SK-N-SH (cell line): Measurements from ENCODE around the gene ORMDL3. TPM values are rescaled to one million over a fixed set of nuclear protein-coding genes. Genes with fewer than 3 reads are reported as not detected.
A peak's percentile ranks its signal among the peaks of the same experiment; 100 is the strongest.

Source experiments
- CTCF ChIA-PET: fragments of 300-600, 350-600 bp; formaldehyde crosslinking; extraction: SDS; loops from one replicate; lab custom pipeline; 2021; lab: Yijun Ruan, JAX
- POLR2A ChIA-PET: fragments of 350-600 bp; sonication (Branson Sonifier 250); formaldehyde crosslinking; extraction: SDS; loops from one replicate; lab custom pipeline; 2020; ENCODE audit warnings: antibody characterized with exemption, inconsistent platforms; lab: Yijun Ruan, JAX
- DNase-seq: peaks from one replicate; pipeline ENCODE4 v3.0.0; 2012
- H2AFZ ChIP-seq: fragments of 200-600 bp; sonication (generic); 2 replicates; pipeline ENCODE4 v1.8.1; 2016; ENCODE audit warnings: antibody characterized with exemption, mild to moderate bottlenecking, low read depth
- H3F3A ChIP-seq: fragments of 200-600 bp; sonication (generic); replicated peaks from 2 replicates; pipeline ENCODE3; 2016; ENCODE audit warnings: antibody characterized with exemption, mild to moderate bottlenecking; ENCODE audit not compliant: insufficient read depth
- H3K27ac ChIP-seq, 2 experiments: fragments of 200-500 bp in 1 of 2; fragments of 200-600 bp in 1 of 2; sonication (Bioruptor generic) in 1 of 2; sonication (generic), shearing (Covaris generic) in 1 of 2; 2 replicates each; pipeline versions ENCODE4 v1.5.1 to v1.6.1; 2014 to 2016; ENCODE audit warnings: low read depth in 2 of 2, inconsistent platforms in 1 of 2, low read length in 1 of 2, mild to moderate bottlenecking in 1 of 2, mixed read lengths in 1 of 2
- H3K27me3 ChIP-seq: fragments of 200-600 bp; sonication (generic), shearing (Covaris generic); 2 replicates; pipeline ENCODE4 v1.6.1; 2016; ENCODE audit warnings: mixed run types; ENCODE audit not compliant: insufficient read depth
- H3K36me3 ChIP-seq, 2 experiments: fragments of 200-500 bp in 1 of 2; fragments of 200-600 bp in 1 of 2; sonication (Bioruptor generic) in 1 of 2; sonication (generic) in 1 of 2; replicated peaks in 1 of 2; 2 replicates each; pipeline versions ENCODE3 to v1.5.1; 2014 to 2016; ENCODE audit warnings: low read length in 1 of 2, mild to moderate bottlenecking in 1 of 2; ENCODE audit not compliant: insufficient read depth in 2 of 2, control insufficient read depth in 1 of 2
- H3K4me1 ChIP-seq, 2 experiments: fragments of 200-500 bp in 1 of 2; fragments of 200-600 bp in 1 of 2; sonication (Bioruptor generic) in 1 of 2; sonication (generic), shearing (Covaris generic) in 1 of 2; 2 replicates each; pipeline versions ENCODE4 v1.5.1 to v1.6.1; 2014 to 2016; ENCODE audit warnings: low read depth in 1 of 2, low read length in 1 of 2, mixed run types in 1 of 2; ENCODE audit not compliant: insufficient read depth in 2 of 2, control insufficient read depth in 1 of 2
- H3K4me2 ChIP-seq: fragments of 200-600 bp; sonication (generic), shearing (Covaris generic); 2 replicates; pipeline ENCODE4 v1.6.1; 2017; ENCODE audit warnings: mixed run types
- H3K4me3 ChIP-seq, 2 experiments: fragments of 200-500 bp in 1 of 2; fragments of 200-600 bp in 1 of 2; sonication (Bioruptor generic) in 1 of 2; sonication (generic), shearing (Covaris generic) in 1 of 2; 2 replicates each; pipeline versions ENCODE4 v1.5.1 to v1.8.1; 2014 to 2016; ENCODE audit warnings: low read depth in 2 of 2, inconsistent platforms in 1 of 2, low read length in 1 of 2, mild to moderate bottlenecking in 1 of 2, mixed read lengths in 1 of 2, moderate library complexity in 1 of 2
- H3K79me2 ChIP-seq: fragments of 200-600 bp; sonication (generic); 2 replicates; pipeline ENCODE4 v1.8.1; 2017; ENCODE audit warnings: mild to moderate bottlenecking; ENCODE audit not compliant: insufficient read depth
- H3K9ac ChIP-seq: fragments of 200-600 bp; sonication (generic); 2 replicates; pipeline ENCODE4 v1.6.1; 2017; ENCODE audit warnings: mixed run types
- H3K9me2 ChIP-seq: fragments of 200-600 bp; sonication (generic); 2 replicates; pipeline ENCODE4 v1.6.1; 2017; ENCODE audit warnings: mixed run types
- H3K9me3 ChIP-seq: fragments of 200-600 bp; sonication (generic); 2 replicates; pipeline ENCODE4 v1.6.1; 2017; ENCODE audit warnings: mixed run types, mild to moderate bottlenecking, moderate library complexity
- H4K20me1 ChIP-seq: fragments of 200-600 bp; sonication (generic); 2 replicates; pipeline ENCODE4 v1.6.1; 2017; ENCODE audit warnings: mild to moderate bottlenecking, mixed run types; ENCODE audit not compliant: insufficient read depth
- CHD2 ChIP-seq: fragments of 150-350 bp; IDR thresholded peaks from 2 replicates; pipeline ENCODE4 v1.6.1; 2018; ENCODE audit warnings: low read length; ENCODE audit not compliant: partially characterized antibody
- EP300 ChIP-seq, 2 experiments: IDR thresholded peaks; 2 replicates each; pipeline versions ENCODE4 v1.4.0 to v1.6.1; 2012; ENCODE audit warnings: borderline replicate concordance in 1 of 2, low read depth in 1 of 2, low read length in 1 of 2
- EZH2phosphoT487 ChIP-seq: fragments of 200-600 bp; sonication (generic); IDR thresholded peaks from 2 replicates; pipeline ENCODE4 v1.6.1; 2017; ENCODE audit warnings: low read depth, mixed run types, mild to moderate bottlenecking, antibody characterized with exemption, moderate library complexity, borderline replicate concordance
- FOSL2 ChIP-seq: IDR thresholded peaks from 2 replicates; pipeline ENCODE4 v1.4.0; 2012; ENCODE audit warnings: low read depth, mild to moderate bottlenecking, moderate library complexity, borderline replicate concordance
- FOXJ3 ChIP-seq: sonication (generic); formaldehyde crosslinking; IDR thresholded peaks from 2 replicates; pipeline ENCODE4 v1.5.1; 2020; ENCODE audit warnings: mild to moderate bottlenecking, missing genetic modification reagents
- GATA2 ChIP-seq: sonication (generic); formaldehyde crosslinking; IDR thresholded peaks from 2 replicates; pipeline ENCODE4 v1.5.0; 2020; ENCODE audit warnings: mild to moderate bottlenecking, missing genetic modification reagents
- IRF3 ChIP-seq: fragments of 150-350 bp; IDR thresholded peaks from 2 replicates; pipeline ENCODE4 v1.6.1; 2016; ENCODE audit warnings: mild to moderate bottlenecking, low read depth, low read length
- JUND ChIP-seq: IDR thresholded peaks from 2 replicates; pipeline ENCODE4 v1.4.0; 2012
- MEF2A ChIP-seq: IDR thresholded peaks from 2 replicates; pipeline ENCODE4 v1.4.0; 2012; ENCODE audit warnings: low read depth, borderline replicate concordance
- NRF1 ChIP-seq: IDR thresholded peaks from 2 replicates; pipeline ENCODE4 v1.6.1; 2012; ENCODE audit warnings: low read depth, mild to moderate bottlenecking, low read length
- RAD21 ChIP-seq: IDR thresholded peaks from 2 replicates; pipeline ENCODE4 v1.6.1; 2012; ENCODE audit warnings: mild to moderate bottlenecking, low read length
- RFX5 ChIP-seq: IDR thresholded peaks from 2 replicates; pipeline ENCODE4 v1.6.1; 2012; ENCODE audit warnings: mild to moderate bottlenecking, improper control_type of control experiment, low read length
- RXRA ChIP-seq: IDR thresholded peaks from 2 replicates; pipeline ENCODE4 v1.4.0; 2012; ENCODE audit warnings: low read depth, mild to moderate bottlenecking, borderline replicate concordance
- SMC3 ChIP-seq: IDR thresholded peaks from 2 replicates; pipeline ENCODE4 v1.6.1; 2012; ENCODE audit warnings: low read depth, low read length, improper control_type of control experiment
- TAF1 ChIP-seq: IDR thresholded peaks from 2 replicates; pipeline ENCODE4 v1.6.1; 2012; ENCODE audit warnings: low read depth, mild to moderate bottlenecking, low read length, moderate library complexity, borderline replicate concordance
- TEAD4 ChIP-seq: IDR thresholded peaks from 2 replicates; pipeline ENCODE4 v1.4.0; 2012; ENCODE audit warnings: mild to moderate bottlenecking, borderline replicate concordance; ENCODE audit not compliant: insufficient read depth
- USF1 ChIP-seq: IDR thresholded peaks from 2 replicates; pipeline ENCODE4 v1.4.0; 2012; ENCODE audit warnings: low read depth, borderline replicate concordance
- USF2 ChIP-seq: fragments of 150-350 bp; IDR thresholded peaks from 2 replicates; pipeline ENCODE4 v1.6.1; 2017; ENCODE audit warnings: antibody characterized with exemption, low read length, low read depth, borderline replicate concordance
- ZBTB33 ChIP-seq: IDR thresholded peaks from 2 replicates; pipeline ENCODE4 v1.4.0; 2012; ENCODE audit warnings: low read depth, borderline replicate concordance
- WGBS: methylation state at CpG from one replicate; pipeline ENCODE4 v1.1.6; 2017; ENCODE audit warnings: low lambda C conversion rate; 5-methylcytosine and 5-hydroxymethylcytosine counted together
- polyA plus RNA-seq, 3 experiments: library from polyadenylated mRNA; depleted of rRNA; stranded (reverse); fragments of >200 nt; gene quantifications; 2 replicates each; pipeline ENCODE4 v1.2.3, GENCODE V29; 2012

ORMDL3 gene
- polyA plus RNA-seq, 1 of the 3 experiments (the other 2 are of a cell fraction) = 27.8 TPM

GRCh38 chr17:39927929-39928857 is 792 bp upstream of the ORMDL3 start:
- peak overlapping the region; percentile 96 for H3K4me2 ChIP-seq
- no peaks in the 10 kb centered on the region for H3K9me2 ChIP-seq
- peaks cover 8 to 32% of the 10 kb centered on the region in 2 experiments; a peak in 3 of 4 replicates for H3K4me1 ChIP-seq
- no peaks in the 10 kb centered on the region for H3K9me3 ChIP-seq
- peak overlapping the region; percentile 86 for H3K9ac ChIP-seq
- H3K4me3 ChIP-seq = peak overlapping the region; percentile 60 to 92
- peak; percentile 52 for DNase-seq
- ChIA-PET POLR2A (interaction anchor here (1.0 kb wide), 1 partner anchor 11 kb away, joined by 3 read pairs; no protein-coding TSS in a partner anchor), CTCF (interaction anchor here (0.9 to 3.4 kb wide), 3 partner anchors 12 to 107 kb away, joined by 3 to 20 read pairs (median 3); partner anchors contain the start of gene PSMD3)
- H3K79me2 ChIP-seq = peaks cover 37% of the 10 kb centered on the region
- H3K27ac ChIP-seq = peak overlapping the region; percentile 17 to 90
- 59% methylated on average over 14 of the region's 17 CpGs for WGBS
- H3K27me3 ChIP-seq = no peaks in the 10 kb centered on the region
- no peak for TF ChIP-seq RAD21
- no peak for TF ChIP-seq NRF1
- no peak for TF ChIP-seq MEF2A
- TF ChIP-seq USF2 = no peak
- no peak for TF ChIP-seq JUND
- TF ChIP-seq RXRA = no peak
- TF ChIP-seq GATA2 = no peak
- TF ChIP-seq CHD2 = no peak
- no peak for TF ChIP-seq FOXJ3 (CRISPR knock-in tag)
- no peak for TF ChIP-seq IRF3
- TF ChIP-seq EP300 (IDR thresholded peaks at IDR 0.05; ENCODE audit: borderline replicate concordance in 1 of 2, low read depth in 1 of 2, low read length in 1 of 2) = no peak
- no peak for TF ChIP-seq TEAD4
- TF ChIP-seq RFX5 = no peak
- no peak for TF ChIP-seq TAF1
- TF ChIP-seq ZBTB33 = no peak
- TF ChIP-seq FOSL2 = no peak
- TF ChIP-seq USF1 = no peak
- TF ChIP-seq EZH2phosphoT487 = no peak
- no peak for TF ChIP-seq SMC3
- peaks cover 27% of the 10 kb centered on the region for H3F3A ChIP-seq
- H3K36me3 ChIP-seq = peaks cover 2 to 10% of the 10 kb centered on the region in 2 experiments
- peak overlapping the region; percentile 86; the same call in 1 of the 2 replicates for H2AFZ ChIP-seq
- peaks cover 37% of the 10 kb centered on the region for H4K20me1 ChIP-seq
